HG02981 (cell line): ENCODE results near the gene NNT.
"Not testable (repeated sequence)": the region's sequence is repeated elsewhere in the genome, so short reads cannot be mapped to it uniquely, and the experiment has no call there.

Experiments used
- ATAC-seq: cut with Tn5 transposase; IDR thresholded peaks from one replicate; pipeline ENCODE4 v1.9.1; 2021; ENCODE audit warnings: mild to moderate bottlenecking, moderate library complexity; ENCODE audit not compliant: unreplicated experiment

The NNT gene

DNA sequence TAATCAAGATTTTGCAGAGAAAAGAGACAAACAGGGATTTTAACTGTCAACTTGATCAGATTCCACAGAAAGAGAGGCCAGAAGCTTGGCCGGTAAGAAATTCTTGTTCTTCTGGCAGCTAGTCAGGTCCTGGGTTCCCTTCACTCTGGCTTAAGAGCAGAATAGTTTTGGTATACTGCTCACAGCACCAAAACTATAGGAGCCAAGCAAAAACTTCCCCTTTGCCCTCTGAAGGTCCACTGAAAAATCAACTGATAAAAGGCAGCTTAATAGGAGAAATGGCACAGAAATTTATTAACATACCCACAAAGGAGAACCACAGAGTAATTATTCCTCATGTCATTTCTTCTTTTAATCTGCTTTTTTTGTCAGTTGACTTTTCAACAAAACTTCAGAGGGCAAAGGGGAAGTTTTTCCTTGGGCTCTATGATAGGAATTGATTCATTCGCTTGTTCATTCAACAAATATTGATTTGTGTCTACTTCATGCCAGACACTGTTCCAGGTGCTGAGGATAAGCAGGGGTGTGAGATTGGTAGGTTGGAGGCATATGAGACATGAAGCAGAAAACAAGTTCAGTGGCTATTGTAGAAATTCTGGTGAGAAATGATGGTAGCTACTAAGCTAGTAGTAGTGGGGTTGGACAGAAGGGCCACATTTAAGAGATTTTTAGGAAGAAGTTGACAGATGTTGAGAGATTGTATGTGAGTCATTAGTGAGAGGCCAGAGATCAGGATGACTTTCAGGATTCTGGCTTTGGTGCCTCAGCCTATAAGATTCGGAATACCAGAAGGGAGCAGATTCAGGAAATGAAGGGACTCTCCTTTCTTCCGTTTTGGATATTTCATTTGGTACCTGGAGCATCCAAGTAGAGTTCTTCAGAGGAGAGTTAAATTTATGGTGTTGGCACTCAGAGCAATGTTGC is 20.6 kb upstream of the NNT start:
- no peak for ATAC-seq

- ATAC-seq = no peak
Observed at GRCh38 chr5:43583724-43584123, 19.3 kb upstream of the NNT start.

GRCh38 chr5:43584166-43584699 is 18.7 kb upstream of the NNT start:
- ATAC-seq = no peak

- no peak for ATAC-seq
Observed at GRCh38 chr5:43588842-43589241, 14.1 kb upstream of the NNT start.

DNA sequence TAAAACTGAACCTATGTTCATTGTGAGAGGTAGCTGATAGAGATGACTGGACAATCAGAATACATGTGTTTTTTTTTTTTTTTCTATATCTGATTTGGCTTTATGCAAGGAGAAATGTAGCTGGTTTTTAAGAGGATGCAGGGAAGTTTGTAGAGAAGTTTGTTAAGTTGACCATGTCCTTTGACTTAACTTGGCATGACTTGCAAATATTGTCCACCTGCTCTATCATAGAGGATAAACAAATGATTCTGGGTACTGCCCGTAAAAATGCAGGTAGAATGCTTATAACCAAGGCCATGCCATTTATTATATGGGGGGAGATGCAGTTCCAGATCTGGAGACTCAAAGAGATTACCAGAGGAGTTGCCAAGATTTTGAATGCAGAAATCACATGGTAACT is 13.7 kb upstream of the NNT start:
- no peak for ATAC-seq

GRCh38 chr5:43590700-43591099 is 12.3 kb upstream of the NNT start:
- ATAC-seq = no peak

GRCh38 chr5:43592363-43592762 is 10.6 kb upstream of the NNT start:
- ATAC-seq = no peak

- not testable (repeated sequence) for ATAC-seq
Observed at GRCh38 chr5:43598927-43599326, 4.1 kb upstream of the NNT start.

DNA sequence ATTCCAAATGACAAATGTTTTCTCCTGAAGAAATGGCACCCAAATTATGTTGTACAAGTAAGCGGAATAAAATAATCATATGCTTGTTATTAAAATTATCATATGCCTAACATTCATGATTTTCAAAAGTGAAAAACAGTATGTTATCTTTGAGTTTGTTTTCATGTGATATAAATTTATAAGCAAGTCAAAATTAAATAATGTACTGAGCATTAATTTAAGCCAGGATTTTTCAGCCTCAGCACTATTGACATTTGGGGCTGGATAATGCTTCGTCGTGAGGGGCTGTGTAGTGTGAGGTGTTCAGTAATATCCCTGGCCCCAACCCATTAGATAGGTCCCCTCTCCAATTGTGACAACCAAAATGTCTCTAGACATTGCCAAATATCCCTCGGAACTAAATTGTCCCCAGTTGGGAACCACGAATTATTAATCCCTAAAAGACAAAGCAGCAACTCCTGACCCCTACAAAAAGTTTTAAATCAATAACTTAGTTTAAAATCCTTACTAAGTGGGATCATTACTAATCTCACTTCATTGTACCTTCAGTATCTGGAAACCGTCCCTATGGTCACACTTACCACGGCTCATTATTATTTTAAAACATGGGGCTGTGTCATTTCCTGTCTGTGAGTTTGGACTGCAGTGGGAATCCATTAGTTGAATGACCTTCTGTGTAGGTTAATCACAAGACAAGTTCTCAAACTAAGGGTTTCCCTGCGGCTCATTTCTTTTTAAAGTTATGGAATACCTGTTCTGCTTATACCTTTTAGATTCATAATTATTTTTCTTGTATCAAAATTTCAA is 1.3 kb upstream of the NNT start:
- ATAC-seq = peak; percentile 30

DNA sequence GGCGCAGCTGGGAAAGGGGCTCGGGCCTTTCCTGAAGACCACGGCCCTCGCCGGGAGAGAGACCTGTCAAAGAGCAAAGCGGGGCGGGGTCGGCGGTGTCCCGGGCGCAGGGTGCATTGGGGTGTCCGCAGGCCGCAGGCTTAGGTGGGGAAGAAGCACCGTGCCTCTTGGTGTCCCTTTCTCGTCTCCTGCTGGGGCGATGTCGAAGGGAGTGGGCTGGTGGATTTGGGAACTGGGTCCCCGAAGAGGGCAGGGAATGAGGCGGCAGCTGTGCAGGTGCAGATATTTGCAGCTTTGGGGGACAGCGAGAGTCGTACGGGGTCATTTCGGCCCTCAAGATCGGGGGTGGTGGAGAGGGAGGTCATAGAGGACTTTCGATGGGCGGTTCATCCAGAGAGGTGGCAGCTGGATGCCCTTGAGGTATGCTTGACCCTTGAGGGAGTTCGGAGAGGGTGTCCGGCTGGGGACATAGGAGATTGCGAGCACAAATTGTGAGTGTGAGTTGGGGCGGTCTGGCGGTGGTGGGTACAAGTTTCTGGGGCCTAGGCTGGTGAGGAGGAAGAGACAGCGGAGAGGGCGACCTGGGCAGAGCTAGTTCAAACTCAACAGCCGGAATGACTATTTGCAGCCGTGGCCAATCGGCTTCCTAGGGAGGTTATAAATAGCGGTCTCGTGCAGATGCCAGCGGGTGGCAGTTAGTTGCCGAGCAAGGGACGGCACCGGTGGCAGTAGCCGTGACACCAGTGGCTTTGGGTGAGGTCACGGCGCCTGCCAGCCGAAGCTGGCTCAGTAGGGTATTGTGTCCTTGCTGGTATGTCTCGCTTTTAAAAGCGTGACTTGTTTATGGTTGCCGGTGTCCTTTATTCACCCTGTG is 601 bp downstream of the NNT start:
- peak; percentile 39 for ATAC-seq

DNA sequence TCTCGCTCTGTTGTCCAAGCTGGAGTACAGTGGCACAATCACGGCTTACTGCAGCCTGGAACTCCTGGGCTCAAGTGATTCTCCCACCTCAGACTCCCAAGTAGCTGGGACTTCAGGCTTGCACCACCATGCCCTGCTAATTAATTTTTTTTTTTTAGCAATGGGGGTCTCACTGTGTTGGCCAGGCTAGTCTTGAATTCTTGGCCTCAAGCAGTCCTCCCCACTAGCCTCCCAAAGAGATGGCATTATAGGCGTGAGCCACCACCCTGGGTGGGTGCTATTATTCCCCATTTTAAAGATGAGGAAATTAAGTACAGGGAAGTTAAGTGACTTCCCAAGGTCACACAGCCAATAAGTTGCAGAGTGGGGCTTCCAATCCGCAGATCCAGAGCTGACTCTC is 1.7 kb downstream of the NNT start:
- no peak for ATAC-seq

GRCh38 chr5:43606351-43606750 is 3.4 kb downstream of the NNT start:
- no peak for ATAC-seq

GRCh38 chr5:43608406-43608805 is 5.4 kb downstream of the NNT start:
- ATAC-seq = no peak

- peak; percentile 66 for ATAC-seq
Observed at GRCh38 chr5:43609752-43610151, 6.8 kb downstream of the NNT start.

GRCh38 chr5:43613370-43613769 is 10.4 kb downstream of the NNT start:
- no peak for ATAC-seq

- no peak for ATAC-seq
Observed at GRCh38 chr5:43615445-43616184, 12.6 kb downstream of the NNT start.

- ATAC-seq = no peak
Observed at GRCh38 chr5:43616535-43616934, 13.6 kb downstream of the NNT start.

GRCh38 chr5:43619380-43619779 is 16.4 kb downstream of the NNT start:
- no peak for ATAC-seq

GRCh38 chr5:43619911-43620310 is 16.9 kb downstream of the NNT start:
- ATAC-seq = no peak

GRCh38 chr5:43620944-43621505 is 18.0 kb downstream of the NNT start:
- ATAC-seq = no peak
